ENCODE results near the gene ZNF324B. TPM values are rescaled to one million over a fixed set of nuclear protein-coding genes. Genes with fewer than 3 reads are reported as not detected.

The ZNF324B gene
- 10 to 100 TPM; 10.6 to 12.1 TPM for total RNA-seq

GRCh38 chr19:58451358-58452101, at the start of gene ZNF324B:
TSS of gene ZNF324B (plus strand) at chr19:58451622. CDS start at chr19:58453702, 2,080 bp downstream.

GRCh38 chr19:58408152-58409009, 43.0 kb upstream of the ZNF324B start, which contains the start of gene ZNF584:
TSS of gene ZNF584 (plus strand) at chr19:58408649. CDS start at chr19:58409148, 499 bp downstream.

GRCh38 chr19:58439576-58440554, 11.6 kb upstream of the ZNF324B start, which contains the start of gene ZNF132:
TSS of gene ZNF132 (minus strand) at chr19:58440153. CDS start at chr19:58439821, 332 bp downstream.

GRCh38 chr19:58466760-58467589, 15.6 kb downstream of the ZNF324B start, which contains the start of gene ZNF324:
TSS of gene ZNF324 (plus strand) at chr19:58467080. CDS start at chr19:58469186, 2,106 bp downstream.

GRCh38 chr19:58475714-58476497, 24.5 kb downstream of the ZNF324B start, which contains the start of gene ZNF446:
TSS of gene ZNF446 (plus strand) at chr19:58476352. CDS start at chr19:58477219, 867 bp downstream.

Other genes starting within 250 kb of the ZNF324B start
- 10 to 100 TPM; 48.7 to 53.1 TPM for gene ZNF544, start 222.7 kb upstream of the ZNF324B start, total RNA-seq
- gene ZNF8, start 172.7 kb upstream of the ZNF324B start, total RNA-seq, result 1 to 10 TPM; 5.7 to 6.2 TPM
- 10 to 100 TPM; 59.5 to 59.7 TPM for gene ERVK3-1, start 146.2 kb upstream of the ZNF324B start, total RNA-seq
- 1 to 10 TPM; 4.6 to 5.3 TPM for gene ZSCAN22, start 124.6 kb upstream of the ZNF324B start, total RNA-seq
- gene A1BG, start 98.1 kb upstream of the ZNF324B start, total RNA-seq, result 1 to 10 TPM; 8.0 to 9.0 TPM
- 1 to 10 TPM; 1.5 to 2.1 TPM for gene ZNF497, start 88.9 kb upstream of the ZNF324B start, total RNA-seq
- 1 to 10 TPM; 1.8 to 2.3 TPM for gene ZNF837, start 70.6 kb upstream of the ZNF324B start, total RNA-seq
- gene RPS5, start 64.4 kb upstream of the ZNF324B start, total RNA-seq, result 1,000 to 10,000 TPM; 1,327 to 1,390 TPM
- under 1 TPM; 0.31 to 0.35 TPM for gene RNF225, start 56.0 kb upstream of the ZNF324B start, total RNA-seq
- 1 to 10 TPM; 4.4 to 5.3 TPM for gene ZNF584, start 43.0 kb upstream of the ZNF324B start, total RNA-seq
- 1 to 10 TPM; 4.9 to 5.5 TPM for gene ZNF132, start 11.5 kb upstream of the ZNF324B start, total RNA-seq
- gene ZNF324, start 15.5 kb downstream of the ZNF324B start, total RNA-seq, result 10 to 100 TPM; 13.5 to 13.7 TPM
- gene ZNF446, start 24.7 kb downstream of the ZNF324B start, total RNA-seq, result 1 to 10 TPM; 8.5 to 8.7 TPM
- 10 to 100 TPM; 11.2 to 11.6 TPM for gene SLC27A5, start 60.4 kb downstream of the ZNF324B start, total RNA-seq
- gene ZBTB45, start 68.2 kb downstream of the ZNF324B start, total RNA-seq, result 10 to 100 TPM; 15.0 to 16.1 TPM
- gene TRIM28, start 92.4 kb downstream of the ZNF324B start, total RNA-seq, result 100 to 1,000 TPM; 358 to 381 TPM
- gene CHMP2A, start 103.5 kb downstream of the ZNF324B start, total RNA-seq, result 100 to 1,000 TPM; 112 to 116 TPM
- 10 to 100 TPM; 62.2 to 69.2 TPM for gene UBE2M, start 107.0 kb downstream of the ZNF324B start, total RNA-seq
- 10 to 100 TPM; 32.9 to 39.7 TPM for gene MZF1, start 121.7 kb downstream of the ZNF324B start, total RNA-seq

Data from activated naive CD4-positive, alpha-beta T cell treated with anti-CD3 and anti-CD28 coated beads, Interleukin-2, amount 10 ng/mL, durations not matched to agents 5 hours and 36 hours (primary cell).